B cell (primary cell): ENCODE measurements around the gene MID2.

Experiments used
- CTCF ChIP-seq: fragments of 200-600 bp; IDR thresholded peaks from one replicate; pipeline ENCODE4 v1.8.0; 2022; ENCODE audit warnings: antibody characterized with exemption, mild to moderate bottlenecking
- EZH2 ChIP-seq: IDR thresholded peaks from 2 replicates; pipeline ENCODE4 v1.6.1; 2012; ENCODE audit warnings: borderline replicate concordance, low read depth, mild to moderate bottlenecking, moderate library complexity, low read length; ENCODE audit not compliant: insufficient read depth, poor library complexity, severe bottlenecking

DNA sequence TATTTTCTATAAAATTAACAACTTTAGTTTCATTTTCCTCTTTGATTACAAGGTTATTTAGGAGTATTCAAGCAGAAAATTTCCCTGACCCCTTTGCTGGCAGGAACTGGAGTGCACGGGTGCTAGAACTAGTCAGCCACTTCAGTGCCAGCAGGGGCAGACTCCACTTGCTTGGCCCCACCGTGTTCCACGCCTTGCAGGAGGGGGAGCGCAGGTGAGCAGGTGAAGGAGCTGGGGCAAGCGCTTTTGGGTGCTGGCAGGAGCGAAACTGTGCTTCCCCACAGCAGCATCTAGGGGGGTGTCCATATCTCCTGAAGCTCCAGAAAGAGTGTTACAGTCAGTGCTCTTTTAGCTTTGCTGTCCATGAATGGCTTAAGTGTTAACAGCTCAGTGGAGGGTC is 45.5 kb downstream of the MID2 start:
- no peak for TF ChIP-seq CTCF
- TF ChIP-seq EZH2, result no peak
